Activated T-cell treated with anti-CD3 and anti-CD28 coated beads, Interleukin-2, amount 50 U/mL, for 24 hours (primary cell): ENCODE measurements around the gene SLC8A2.
A peak's percentile ranks its signal among the peaks of the same experiment; 100 is the strongest.

Source experiments
- DNase-seq: peaks from one replicate; pipeline ENCODE4 v3.0.0-alpha.2; 2020
- H3K27ac Mint-ChIP-seq: 2 replicates; pipeline ENCODE4 v1.8.0; 2020; ENCODE audit warnings: mild to moderate bottlenecking, mixed read lengths
- H3K27me3 Mint-ChIP-seq: 2 replicates; pipeline ENCODE4 v1.8.0; 2020; ENCODE audit warnings: mixed read lengths
- H3K36me3 Mint-ChIP-seq: 2 replicates; pipeline ENCODE4 v1.8.0; 2020; ENCODE audit warnings: low read depth, mixed read lengths
- H3K4me1 Mint-ChIP-seq: 2 replicates; pipeline ENCODE4 v1.8.0; 2020; ENCODE audit warnings: low read depth, mixed read lengths
- H3K4me3 Mint-ChIP-seq: 2 replicates; pipeline ENCODE4 v1.8.0; 2020; ENCODE audit warnings: mild to moderate bottlenecking, moderate library complexity, mixed read lengths
- H3K9me3 Mint-ChIP-seq: 2 replicates; pipeline ENCODE4 v1.8.0; 2020; ENCODE audit warnings: mixed read lengths

Gene SLC8A2

DNA sequence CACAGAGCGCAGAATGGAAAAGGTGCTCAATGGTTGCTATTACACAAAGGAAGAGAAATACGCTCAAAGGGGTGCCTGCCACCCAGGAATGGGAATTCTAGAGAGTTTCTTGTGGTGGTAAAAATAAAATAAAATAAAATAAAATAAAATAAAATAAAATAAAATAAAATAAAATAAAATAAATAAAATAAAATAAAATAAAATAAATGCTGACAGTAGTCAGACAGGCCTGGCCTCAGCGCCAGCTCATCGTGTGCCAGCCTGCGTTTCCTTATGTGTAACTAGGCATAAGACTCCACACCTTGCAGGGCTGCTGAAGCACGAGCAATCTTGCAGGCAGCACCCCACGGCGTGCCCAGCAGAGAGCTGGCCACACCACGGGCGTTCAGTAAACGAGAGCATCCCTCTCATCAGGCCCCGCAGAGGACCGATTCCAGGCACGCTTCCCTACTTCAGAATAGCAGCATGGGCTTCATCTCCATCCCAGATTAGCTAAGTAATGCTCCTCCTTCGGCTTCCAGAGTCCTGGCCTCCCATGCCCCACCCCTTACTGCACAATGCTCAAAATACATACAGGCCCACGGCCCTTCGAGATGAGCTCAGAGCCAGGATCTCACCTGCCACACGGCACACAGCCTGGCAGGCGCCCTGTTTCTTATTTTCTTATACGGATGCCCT lies 37.6 kb upstream of the SLC8A2 start:
- peaks cover 48% of the 10 kb centered on the region for H3K4me1 Mint-ChIP-seq
- no peaks in the 10 kb centered on the region for H3K27me3 Mint-ChIP-seq

DNA sequence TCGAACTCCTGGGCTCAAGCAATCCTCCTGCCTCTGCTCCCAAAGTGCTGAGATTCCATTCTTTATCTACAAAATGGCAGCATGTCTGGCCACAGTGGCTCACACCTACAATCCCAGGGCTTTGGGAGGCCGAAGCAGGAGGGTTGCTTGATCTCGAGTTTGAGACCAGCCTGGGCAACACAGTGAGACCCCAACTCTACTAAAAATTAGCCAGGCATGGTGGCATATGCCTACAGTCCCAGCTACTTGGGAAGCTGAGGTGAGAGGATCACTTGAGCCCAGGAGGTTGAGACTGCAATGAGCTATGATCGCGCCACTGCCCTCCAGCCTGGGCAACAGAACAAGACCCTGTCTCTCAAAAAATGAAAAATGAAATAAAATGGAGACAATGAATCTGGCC lies 37.0 kb upstream of the SLC8A2 start:
- H3K4me1 Mint-ChIP-seq = peaks cover 44% of the 10 kb centered on the region
- H3K27me3 Mint-ChIP-seq = no peaks in the 10 kb centered on the region
- DNase-seq = no peak
- H3K9me3 Mint-ChIP-seq = no peaks in the 10 kb centered on the region
- H3K4me3 Mint-ChIP-seq = no peak overlapping the region
- peaks cover 33% of the 10 kb centered on the region for H3K36me3 Mint-ChIP-seq
- H3K27ac Mint-ChIP-seq = no peak overlapping the region

More for the DNA sequence above, 37.6 kb upstream of the SLC8A2 start:
- H3K36me3 Mint-ChIP-seq = peaks cover 36% of the 10 kb centered on the region
- DNase-seq = no peak
- H3K4me3 Mint-ChIP-seq = no peak overlapping the region
- no peak overlapping the region for H3K27ac Mint-ChIP-seq
- no peaks in the 10 kb centered on the region for H3K9me3 Mint-ChIP-seq

DNA sequence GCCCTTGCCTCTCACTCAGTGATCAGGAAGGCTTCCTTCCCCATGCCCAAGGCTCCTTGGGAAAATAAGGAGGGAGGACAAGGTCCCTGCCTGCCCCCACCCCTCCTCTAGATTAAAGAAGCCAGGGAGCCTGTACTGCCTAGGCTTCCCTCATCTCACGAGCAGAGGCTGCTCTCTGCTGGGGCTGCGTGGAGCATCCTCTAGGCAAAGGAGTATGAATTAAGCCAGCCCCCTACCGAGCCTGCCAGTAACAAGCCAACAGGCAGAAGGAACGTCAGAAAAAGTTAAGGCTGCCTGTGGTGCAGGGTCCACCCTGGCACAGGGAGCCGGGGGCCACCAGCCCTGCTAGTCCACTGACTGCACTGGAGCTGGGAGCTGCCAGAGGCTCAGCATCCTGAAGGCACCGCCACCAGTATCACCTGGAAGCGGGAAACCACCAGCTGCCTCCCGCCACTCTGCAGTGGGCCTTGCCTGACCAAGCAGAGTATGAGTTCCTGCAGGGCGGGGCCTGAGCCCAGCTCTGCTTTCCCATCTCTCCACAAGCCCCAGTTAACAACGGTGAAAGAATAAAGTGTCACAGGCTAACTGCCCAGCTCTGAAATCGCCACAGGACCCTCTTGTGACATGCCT lies 36.3 kb upstream of the SLC8A2 start:
- DNase-seq = no peak
- peaks cover 38% of the 10 kb centered on the region for H3K4me1 Mint-ChIP-seq
- H3K9me3 Mint-ChIP-seq = no peaks in the 10 kb centered on the region
- no peak overlapping the region for H3K27ac Mint-ChIP-seq
- H3K27me3 Mint-ChIP-seq = no peaks in the 10 kb centered on the region
- peaks cover 40% of the 10 kb centered on the region for H3K36me3 Mint-ChIP-seq
- no peak overlapping the region for H3K4me3 Mint-ChIP-seq

DNA sequence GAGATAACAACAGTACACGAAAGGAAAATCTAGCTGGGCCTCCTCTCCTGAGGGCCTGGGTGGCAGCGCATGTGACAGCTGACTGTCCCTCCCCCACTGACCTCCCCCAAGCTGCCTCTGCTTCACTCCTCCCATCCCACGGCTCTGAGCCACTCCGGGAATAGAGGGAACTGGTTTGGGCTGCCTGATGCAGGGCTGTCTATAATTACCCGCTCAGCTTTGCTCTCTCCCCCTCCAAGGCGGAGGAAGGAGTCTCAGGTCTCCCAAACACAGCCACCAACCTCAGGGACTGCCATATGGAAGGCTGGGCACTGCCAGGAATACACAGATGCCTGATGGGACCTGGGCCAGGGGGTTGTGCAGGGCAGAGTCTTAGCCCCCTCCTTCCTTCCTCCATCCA lies 35.3 kb upstream of the SLC8A2 start:
- Mint-ChIP-seq H3K4me1 (peaks cover 28% of the 10 kb centered on the region), H3K4me3 (no peak overlapping the region), H3K9me3 (no peaks in the 10 kb centered on the region), H3K27ac (peak overlapping the region; percentile 55), H3K27me3 (no peaks in the 10 kb centered on the region), H3K36me3 (peaks cover 48% of the 10 kb centered on the region)
- DNase-seq = no peak

DNA sequence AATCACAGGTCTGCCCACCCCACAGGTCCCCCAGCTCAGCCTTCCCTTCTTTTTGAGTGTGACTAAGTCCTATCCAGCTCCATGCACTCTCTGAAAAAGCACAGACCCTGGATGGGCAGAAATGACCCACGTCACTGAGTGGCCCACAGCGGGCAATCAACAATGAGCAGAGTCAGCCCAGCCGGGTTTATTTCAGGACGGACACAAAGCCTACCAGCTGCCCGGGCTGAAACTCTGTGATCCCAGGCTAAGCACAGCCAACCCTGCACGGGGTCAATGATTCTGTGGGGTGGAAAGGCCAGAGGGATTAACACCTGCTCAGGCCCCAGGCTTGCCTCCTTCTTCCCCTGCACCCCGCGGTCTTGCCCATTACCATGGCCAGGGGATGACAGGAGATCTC lies 34.8 kb upstream of the SLC8A2 start:
- Mint-ChIP-seq H3K4me3 (no peak overlapping the region), H3K27ac (no peak overlapping the region), H3K4me1 (peaks cover 23% of the 10 kb centered on the region), H3K36me3 (peaks cover 52% of the 10 kb centered on the region), H3K27me3 (no peaks in the 10 kb centered on the region), H3K9me3 (no peaks in the 10 kb centered on the region)
- DNase-seq = no peak

DNA sequence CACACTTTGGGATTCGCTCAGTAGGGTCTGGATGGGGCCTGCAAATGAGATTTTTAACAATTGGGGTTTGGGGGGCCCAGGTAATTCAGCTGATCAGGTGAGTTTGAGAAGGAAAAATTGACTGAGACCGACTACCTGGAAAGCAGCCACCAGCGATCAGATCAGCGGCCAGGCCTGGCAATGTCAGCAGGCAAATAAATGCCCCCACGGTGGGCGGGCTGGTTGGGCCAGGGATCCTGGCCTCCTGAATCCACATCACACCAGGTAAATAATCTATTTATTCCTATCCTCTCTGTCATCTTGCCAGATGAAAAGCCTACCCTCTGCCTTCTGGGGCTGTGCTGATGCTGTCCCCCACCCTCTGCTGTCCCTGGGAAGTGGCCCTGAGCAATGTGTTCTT lies 33.8 kb upstream of the SLC8A2 start:
- Mint-ChIP-seq H3K9me3 (no peaks in the 10 kb centered on the region), H3K27ac (no peak overlapping the region), H3K27me3 (no peaks in the 10 kb centered on the region), H3K4me1 (peaks cover 13% of the 10 kb centered on the region), H3K36me3 (peaks cover 57% of the 10 kb centered on the region), H3K4me3 (no peak overlapping the region)
- DNase-seq = no peak

DNA sequence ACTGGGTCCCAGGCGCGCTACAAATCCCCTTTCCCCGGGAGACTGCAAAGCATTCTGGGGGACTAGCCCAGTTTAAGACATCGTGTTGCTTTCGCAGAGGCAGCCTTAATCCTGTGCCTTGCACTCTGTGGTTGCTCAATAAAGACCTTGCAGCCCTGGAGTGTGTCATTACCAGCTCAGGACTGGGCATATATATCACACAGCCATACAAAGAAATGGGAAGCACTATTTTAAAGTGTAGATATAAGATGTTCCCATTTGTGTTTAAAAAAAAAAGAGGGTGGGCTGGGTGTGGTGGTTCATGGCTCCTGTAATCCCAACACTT lies 32.1 kb upstream of the SLC8A2 start:
- no peak overlapping the region for H3K27ac Mint-ChIP-seq
- no peak for DNase-seq
- H3K27me3 Mint-ChIP-seq = no peaks in the 10 kb centered on the region
- peaks cover 63% of the 10 kb centered on the region for H3K36me3 Mint-ChIP-seq
- no peaks in the 10 kb centered on the region for H3K9me3 Mint-ChIP-seq
- H3K4me1 Mint-ChIP-seq = peaks cover 2% of the 10 kb centered on the region
- no peak overlapping the region for H3K4me3 Mint-ChIP-seq

DNA sequence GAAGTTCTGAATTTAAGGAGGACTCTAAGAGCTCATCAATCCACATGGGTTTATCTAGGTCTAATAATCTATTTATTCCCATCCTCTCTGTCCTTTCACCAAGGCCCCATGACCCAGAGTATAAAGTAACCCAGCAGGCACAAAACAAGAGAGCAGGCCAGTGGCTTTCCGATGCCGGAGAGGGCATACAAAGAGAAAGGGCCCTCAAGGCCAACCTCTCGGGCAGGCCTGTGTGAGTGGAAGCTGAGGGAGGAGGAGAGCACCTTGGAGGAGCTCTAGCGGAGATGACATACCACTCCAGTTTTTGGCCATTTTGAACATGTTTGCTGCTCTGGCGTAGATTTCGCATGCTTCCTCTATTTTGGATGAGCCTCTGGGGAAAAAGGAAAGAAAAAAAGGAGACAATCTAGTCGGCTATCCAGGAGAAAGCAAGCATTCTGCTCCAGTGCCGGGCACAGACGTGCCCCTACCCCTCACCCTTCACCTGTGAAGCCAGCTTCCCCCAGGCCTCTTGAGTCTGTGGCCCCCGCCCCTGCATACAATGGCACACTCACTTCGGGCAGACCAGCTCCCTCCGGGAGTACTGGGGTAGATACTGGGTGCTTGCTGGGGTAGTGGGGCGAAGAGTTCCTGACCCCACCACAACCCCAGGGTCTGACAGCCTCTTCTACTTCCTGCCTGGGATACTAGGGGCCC lies 31.6 kb upstream of the SLC8A2 start:
- Mint-ChIP-seq H3K36me3 (peaks cover 66% of the 10 kb centered on the region), H3K9me3 (no peaks in the 10 kb centered on the region), H3K27ac (peak overlapping the region; percentile 1), H3K4me1 (peaks cover 2% of the 10 kb centered on the region), H3K4me3 (no peak overlapping the region), H3K27me3 (no peaks in the 10 kb centered on the region)
- no peak for DNase-seq

DNA sequence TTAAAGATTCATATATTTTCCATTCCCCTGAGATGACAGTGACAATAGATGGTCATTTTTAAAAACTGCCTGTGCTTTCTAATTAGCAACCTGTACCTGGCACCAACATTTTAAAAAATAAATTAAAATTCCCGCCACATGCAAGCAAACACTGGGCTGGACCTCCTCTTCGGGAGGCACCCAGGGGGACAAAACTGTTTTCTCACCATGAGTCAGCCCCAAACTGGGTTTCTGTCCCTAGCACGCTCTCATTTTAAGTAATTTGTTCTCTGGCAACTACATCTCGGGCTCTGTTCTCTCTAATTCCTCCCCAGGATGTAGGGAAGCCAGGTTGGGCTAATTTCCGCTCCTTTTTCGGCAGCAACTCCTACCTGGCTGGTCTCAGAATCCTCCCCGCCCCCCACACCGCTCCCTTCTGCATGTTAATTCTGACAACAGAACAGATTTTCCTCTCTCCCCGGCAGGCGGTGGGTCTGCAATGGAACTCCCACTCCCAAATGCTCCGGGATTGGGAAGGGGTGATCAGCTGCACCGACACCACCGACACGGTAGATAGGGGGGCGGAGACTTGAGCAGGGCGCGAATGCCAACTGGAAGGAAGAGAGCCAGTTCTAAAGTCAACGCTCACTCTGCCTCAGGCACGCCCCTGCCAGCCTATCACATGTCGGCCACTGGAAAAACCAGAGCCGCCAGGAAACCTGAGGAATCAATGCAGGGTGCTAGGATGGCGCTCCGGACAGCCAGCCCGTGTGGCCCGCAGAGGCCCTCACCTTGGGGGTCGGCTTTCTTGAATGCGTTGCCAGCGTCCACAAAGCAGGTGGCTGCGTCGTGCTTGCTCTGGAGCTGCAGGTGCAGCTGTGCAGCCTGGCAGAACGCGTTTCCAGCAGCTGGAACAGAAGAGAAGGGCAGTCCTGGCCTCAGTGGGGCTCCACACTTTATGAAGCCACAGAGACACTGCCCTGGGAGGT lies 28.5 kb upstream of the SLC8A2 start:
- Mint-ChIP-seq H3K9me3 (no peaks in the 10 kb centered on the region), H3K36me3 (peaks cover 81% of the 10 kb centered on the region), H3K4me1 (peaks cover 2% of the 10 kb centered on the region), H3K27me3 (no peaks in the 10 kb centered on the region), H3K27ac (peak overlapping the region; percentile 52), H3K4me3 (no peak overlapping the region)
- DNase-seq = no peak

DNA sequence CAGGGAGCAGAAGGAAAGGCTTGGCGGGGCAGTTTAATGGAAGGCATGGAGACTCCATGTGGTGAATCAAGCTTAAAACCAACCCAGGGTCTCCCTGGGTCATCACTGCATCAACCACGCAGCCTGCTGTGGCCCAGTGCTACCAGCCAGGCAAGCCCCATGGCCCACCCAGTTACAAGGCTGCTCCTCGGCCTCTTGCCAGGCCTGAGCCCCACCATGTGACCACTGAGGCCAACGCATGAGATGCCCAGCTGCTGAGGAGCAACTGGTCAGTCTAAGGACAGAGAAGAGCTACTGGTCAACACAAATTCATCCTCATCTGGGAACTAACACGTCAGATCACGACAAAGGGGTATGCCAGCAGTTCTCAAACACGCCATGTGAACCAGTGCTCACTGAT lies 27.7 kb upstream of the SLC8A2 start:
- no peaks in the 10 kb centered on the region for H3K9me3 Mint-ChIP-seq
- peak overlapping the region; percentile 44 for H3K27ac Mint-ChIP-seq
- H3K36me3 Mint-ChIP-seq = peaks cover 76% of the 10 kb centered on the region

DNA sequence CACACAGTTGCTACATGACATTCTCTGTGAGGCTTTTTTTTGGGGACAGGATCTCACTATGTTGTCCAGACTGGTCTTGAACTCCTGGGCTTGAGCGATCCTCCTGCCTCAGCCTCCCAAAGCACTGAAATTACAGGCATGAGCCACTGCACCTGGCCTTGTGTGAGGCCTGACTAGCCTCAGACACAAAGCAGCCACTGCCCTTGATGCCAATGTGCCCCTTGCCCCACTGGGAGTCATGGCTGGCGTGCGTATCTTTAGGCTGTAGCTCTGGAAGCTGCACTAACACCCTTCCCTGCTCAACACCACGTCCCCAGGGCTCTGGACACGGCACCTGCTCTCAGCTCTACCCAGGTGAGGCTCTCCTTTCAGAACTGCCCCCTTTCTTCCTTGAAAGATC lies 26.9 kb upstream of the SLC8A2 start:
- Mint-ChIP-seq H3K4me1 (peaks cover 2% of the 10 kb centered on the region), H3K27ac (peak overlapping the region; percentile 44), H3K4me3 (no peak overlapping the region), H3K9me3 (no peaks in the 10 kb centered on the region), H3K27me3 (no peaks in the 10 kb centered on the region), H3K36me3 (peaks cover 75% of the 10 kb centered on the region)
- no peak for DNase-seq

More for the DNA sequence above, 27.7 kb upstream of the SLC8A2 start:
- no peak for DNase-seq
- Mint-ChIP-seq H3K4me3 (no peak overlapping the region), H3K4me1 (peaks cover 2% of the 10 kb centered on the region), H3K27me3 (no peaks in the 10 kb centered on the region)

DNA sequence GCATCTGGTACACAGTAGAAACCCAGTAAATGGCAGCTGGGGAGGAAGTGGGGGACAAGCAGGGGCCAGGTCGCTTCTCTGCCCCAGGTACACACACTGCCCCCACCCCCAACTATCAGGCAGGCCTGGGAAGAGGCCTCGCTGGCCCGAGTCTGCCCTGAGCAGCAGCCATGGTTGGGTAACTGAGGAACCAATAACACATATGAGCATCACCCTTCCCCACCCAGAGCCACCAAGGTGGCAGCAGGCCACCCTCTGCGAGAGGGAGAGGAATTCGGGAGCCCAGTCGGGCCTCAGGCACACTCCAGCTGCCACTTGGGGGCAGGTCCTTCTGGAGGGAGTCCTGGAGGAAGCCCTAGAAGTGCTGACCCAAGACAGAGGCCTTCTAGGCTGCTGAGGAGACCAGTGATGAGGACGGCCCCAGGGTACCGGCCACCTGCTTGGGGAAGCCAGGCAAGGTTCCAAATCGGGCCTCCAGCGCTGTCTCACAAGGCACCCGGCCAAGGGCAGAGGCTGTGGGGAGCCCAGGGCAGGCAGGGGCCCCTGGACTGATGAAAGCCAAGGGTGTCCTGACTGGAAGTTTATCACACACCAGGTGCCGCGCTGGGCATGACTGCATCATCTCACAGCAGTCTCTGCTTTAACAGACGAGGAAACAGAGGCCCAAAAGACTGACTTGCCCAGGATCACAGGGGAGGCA lies 26.3 kb upstream of the SLC8A2 start:
- no peak for DNase-seq
- Mint-ChIP-seq H3K27ac (no peak overlapping the region), H3K4me1 (peaks cover 4% of the 10 kb centered on the region), H3K9me3 (no peaks in the 10 kb centered on the region), H3K4me3 (no peak overlapping the region), H3K36me3 (peaks cover 75% of the 10 kb centered on the region), H3K27me3 (no peaks in the 10 kb centered on the region)

DNA sequence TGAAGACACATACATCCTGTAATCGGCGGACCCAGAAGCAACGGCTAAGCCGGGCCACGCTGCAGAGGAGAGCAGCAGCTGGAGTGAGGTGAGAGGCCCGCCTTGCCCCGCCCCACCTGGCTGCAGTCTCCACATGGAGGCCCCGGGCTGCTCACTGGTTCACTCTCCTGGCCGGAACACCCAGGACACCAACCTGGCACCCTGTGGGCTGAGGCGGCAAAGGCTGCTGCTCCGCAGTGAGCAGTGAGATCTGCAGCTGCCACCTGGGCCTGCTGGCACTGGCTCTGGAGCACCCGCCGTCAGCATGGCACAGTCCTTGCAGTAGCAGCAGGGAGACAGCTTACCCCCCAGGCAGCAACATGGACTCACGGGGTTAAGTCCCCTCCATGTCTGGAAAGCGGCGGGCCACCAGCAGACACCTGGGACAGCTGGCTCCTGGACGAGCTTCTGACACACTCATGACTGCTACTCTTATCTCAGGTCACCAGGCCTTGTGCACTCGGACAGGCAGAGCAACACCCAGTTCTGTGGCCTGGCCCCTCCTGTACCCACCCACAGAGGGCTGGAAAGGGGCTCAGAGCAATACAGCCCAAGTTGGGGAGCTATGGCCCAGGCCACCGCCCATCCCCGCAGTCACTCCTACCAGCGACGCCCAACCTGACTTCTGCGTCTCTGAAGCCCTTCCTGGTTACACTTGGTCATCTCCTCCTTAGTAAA lies 25.5 kb upstream of the SLC8A2 start:
- H3K4me3 Mint-ChIP-seq = no peak overlapping the region

More for the DNA sequence above, 25.5 kb upstream of the SLC8A2 start:
- Mint-ChIP-seq H3K27ac (no peak overlapping the region), H3K36me3 (peaks cover 71% of the 10 kb centered on the region), H3K4me1 (peaks cover 4% of the 10 kb centered on the region), H3K27me3 (no peaks in the 10 kb centered on the region), H3K9me3 (no peaks in the 10 kb centered on the region)
- no peak for DNase-seq
